COLO829 (cell line): ENCODE data around the gene SEPTIN1.

ENCODE experiments used
- DNase-seq: peaks from one replicate; pipeline ENCODE4 v3.0.0; 2012; ENCODE audit warnings: low spot score

Gene SEPTIN1, protein sequence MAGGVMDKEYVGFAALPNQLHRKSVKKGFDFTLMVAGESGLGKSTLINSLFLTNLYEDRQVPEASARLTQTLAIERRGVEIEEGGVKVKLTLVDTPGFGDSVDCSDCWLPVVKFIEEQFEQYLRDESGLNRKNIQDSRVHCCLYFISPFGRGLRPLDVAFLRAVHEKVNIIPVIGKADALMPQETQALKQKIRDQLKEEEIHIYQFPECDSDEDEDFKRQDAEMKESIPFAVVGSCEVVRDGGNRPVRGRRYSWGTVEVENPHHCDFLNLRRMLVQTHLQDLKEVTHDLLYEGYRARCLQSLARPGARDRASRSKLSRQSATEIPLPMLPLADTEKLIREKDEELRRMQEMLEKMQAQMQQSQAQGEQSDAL

DNA sequence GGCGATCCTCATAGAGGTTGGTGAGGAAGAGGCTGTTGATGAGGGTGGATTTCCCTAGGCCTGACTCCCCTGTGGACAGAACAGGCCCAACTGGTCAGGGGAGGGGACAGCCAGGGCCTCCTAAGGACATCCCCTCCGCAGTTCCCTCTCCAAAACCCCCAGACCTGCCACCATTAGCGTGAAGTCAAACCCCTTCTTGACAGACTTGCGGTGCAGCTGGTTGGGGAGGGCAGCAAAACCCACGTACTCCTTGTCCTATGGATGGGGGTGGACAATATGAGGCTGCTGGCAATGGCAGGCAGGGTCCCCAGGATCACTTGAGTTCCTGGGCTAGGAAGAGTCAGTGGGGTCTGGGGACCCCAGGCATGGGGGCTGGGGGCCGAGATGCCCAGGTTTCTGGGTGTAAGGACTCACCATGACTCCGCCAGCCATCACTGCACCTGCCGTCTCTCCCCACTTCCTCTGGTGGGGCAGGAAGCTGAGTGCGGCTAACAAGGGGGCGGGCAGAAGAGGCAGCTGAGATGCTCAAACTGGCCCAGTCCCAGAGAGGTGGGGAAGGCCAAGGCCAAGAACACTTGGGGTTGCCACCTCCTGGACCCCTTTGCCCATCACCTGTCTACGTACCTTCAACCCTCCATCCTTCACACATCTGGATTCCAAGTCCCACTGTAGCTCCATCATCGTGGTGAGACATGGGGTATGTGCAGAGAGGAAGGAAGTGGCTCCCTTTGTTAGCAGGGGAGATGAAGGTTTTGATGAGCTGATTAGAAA is at the start of gene SEPTIN1:
Gene SEPTIN1, minus strand, starts transcription at position 451 of the 771 bp plus-strand sequence. Its CDS starts 19 bp downstream, at position 432.
- DNase-seq, result no peak

DNA sequence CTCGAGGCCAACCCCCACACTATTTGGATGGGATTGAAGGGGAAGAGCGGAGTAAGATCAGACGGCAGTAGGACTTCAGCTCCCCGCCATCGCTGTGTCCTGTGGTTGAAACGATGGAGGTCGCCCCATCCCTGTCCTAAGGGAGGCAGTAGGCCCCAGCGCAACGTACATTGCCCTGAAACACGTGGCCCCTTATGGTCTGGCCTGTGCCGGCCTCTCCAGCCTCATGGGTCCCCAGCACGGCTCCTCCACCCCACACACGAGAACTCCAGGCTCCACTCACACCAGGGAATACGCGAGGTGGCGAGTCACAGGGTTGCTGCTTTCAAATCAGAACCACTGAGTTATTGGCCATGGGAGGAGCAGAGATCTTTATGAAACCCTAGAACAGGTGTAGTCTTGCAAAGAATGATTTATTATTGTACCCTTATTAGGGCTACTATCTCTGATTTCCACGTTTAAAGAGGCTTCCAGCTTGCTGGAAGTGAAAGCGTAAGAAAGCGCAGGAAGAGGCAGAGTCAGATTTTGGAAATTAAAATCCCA is 48.1 kb upstream of the SEPTIN1 start:
- no peak for DNase-seq

DNA sequence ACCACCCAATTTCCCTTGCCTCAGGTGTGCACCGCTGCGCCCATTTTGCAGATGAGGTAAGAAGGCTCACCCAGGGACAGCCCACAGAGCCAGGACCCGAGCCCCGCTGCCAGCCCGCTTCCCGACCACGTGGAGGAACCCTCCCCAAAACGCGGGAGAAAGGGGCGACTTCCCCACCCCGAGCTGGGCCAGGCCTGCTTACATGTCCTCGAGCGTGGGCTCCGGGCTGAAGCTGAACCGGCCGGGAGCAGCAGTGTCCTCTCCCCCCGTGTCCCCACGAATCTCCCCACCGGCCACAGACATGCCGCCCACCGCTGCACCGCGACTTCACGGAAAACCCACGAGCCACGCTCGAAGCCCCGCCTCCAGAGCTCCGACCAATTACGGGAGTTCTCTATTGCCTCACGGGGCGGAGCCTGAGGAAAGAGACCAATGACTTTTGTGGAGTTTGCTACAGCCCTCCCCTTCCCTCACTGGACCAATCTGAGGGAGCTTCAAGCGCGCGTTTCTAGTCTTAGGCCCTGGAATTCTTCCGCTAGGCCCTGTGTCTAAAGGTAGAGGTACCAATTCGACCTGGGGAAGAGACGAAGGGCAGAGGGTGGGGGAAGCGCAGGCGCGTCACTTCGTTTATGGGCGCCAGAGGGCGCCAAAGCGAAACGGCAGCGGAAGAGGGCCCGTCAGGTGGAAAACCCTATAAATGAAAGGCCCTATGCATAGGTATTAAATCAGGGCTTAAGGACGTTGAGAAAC is 47.5 kb upstream of the SEPTIN1 start, which contains the start of gene DCTPP1:
Gene DCTPP1, minus strand, starts transcription at position 353 of the 750 bp plus-strand sequence. Its CDS starts 50 bp downstream, at position 303.
- peak; percentile 95 for DNase-seq

DNA sequence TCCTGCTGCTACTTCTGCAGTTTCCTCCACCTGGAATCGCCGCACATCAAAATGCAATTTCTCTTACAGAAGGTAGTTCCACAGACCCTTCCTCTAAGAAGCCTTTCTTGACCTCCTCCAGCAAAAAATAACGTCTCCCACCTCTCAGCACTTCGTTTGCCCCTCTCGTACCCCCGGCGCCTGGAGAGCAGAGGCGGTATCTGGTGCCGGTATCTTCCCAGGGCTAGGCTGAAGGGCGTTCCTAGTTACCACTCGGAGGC is 47.0 kb upstream of the SEPTIN1 start:
- no peak for DNase-seq

DNA sequence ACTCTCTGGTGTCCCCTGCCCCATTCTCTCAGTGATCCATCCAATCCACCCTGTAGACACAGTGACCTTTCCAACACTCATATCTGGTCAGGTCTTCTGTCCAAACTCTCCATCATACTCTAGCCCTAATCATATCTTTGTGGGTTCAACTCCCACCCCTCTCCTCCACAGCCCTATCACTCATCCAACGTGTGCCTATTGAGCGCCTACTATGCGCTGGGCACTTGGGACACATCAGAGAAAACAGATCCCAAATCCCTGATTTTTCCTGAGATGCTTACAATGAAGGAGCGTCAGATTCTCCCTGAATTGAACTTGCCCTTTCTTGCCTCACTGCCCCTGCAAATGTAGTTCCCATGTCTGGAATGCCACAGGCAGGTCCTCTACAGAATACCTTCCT is 45.7 kb upstream of the SEPTIN1 start:
- no peak for DNase-seq

DNA sequence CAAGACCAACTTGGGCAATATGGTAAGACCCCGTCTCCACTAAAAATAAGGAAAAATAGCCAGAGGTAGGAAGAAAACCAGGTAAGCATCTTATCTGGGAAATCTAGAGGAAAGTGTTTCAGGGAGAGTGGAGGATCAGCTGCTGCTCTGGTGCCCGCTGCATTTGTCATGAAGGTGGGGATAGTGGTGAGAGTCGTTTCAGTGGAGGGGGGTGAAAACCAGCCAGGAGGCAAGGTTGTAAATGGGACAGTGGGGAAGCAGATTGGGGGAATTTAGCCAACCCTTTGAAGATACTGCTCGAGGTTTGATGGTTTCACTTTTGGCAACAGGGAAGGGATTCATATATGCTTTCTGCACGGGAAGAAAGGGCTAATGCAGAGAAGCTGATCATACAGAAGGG is 38.6 kb upstream of the SEPTIN1 start:
- no peak for DNase-seq

DNA sequence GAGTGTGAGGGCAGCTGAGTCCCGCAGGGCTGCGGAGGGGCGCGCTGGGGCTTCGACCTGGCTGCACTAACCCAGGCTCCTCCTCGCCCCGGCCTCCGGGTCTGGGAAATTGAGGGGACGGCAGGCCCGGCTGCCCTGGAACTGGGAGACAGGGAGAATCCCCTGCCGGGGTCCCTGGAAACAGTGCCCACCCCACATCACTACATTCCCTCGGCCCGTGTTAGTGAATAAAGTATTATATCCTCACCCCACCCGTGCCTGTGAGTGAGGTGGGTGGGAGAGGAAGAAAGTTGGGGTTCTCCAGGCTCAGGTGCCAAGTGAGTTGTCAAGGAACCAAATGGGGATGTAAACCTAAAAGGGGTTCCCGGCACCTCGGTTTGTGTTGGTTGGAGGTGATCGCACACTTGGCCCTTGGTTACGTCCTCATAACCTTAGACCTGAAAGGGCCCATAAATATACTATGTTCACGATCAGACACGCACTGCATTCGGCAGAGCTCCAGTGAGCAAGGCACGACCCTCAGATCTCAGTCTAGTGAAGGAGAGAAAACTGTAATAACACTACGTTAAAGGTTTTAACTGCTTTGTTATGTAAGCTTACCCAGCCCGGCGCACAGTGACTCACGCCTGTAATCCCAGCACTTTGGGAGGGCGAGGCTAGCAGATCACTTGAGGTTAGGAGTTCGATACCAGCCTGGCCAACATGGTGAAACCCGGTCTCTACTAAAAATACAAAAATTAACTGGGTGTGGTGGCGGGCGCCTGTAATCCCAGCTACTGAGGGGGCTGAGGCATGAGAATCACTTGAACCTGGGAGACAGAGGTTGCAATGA is 36.2 kb upstream of the SEPTIN1 start:
- no peak for DNase-seq

DNA sequence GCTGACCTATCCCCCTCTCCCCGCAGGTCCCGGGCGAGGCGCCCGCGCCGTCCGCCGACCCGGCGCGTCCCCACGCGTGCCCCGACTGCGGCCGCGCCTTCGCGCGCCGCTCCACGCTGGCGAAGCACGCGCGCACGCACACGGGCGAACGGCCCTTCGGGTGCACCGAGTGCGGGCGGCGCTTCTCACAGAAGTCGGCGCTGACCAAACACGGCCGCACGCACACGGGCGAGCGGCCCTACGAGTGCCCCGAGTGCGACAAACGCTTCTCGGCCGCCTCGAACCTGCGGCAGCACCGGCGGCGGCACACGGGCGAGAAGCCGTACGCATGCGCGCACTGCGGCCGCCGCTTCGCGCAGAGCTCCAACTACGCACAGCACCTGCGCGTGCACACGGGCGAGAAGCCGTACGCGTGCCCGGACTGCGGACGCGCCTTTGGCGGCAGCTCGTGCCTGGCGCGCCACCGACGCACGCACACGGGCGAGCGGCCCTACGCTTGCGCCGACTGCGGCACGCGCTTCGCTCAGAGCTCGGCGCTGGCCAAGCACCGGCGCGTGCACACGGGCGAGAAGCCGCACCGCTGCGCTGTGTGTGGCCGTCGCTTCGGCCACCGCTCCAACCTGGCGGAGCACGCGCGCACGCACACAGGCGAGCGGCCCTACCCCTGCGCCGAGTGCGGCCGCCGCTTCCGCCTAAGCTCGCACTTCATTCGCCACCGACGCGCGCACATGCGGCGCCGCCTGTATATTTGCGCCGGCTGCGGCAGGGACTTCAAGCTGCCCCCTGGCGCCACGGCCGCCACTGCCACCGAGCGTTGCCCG is 35.4 kb upstream of the SEPTIN1 start:
- DNase-seq, result peak; percentile 76

DNA sequence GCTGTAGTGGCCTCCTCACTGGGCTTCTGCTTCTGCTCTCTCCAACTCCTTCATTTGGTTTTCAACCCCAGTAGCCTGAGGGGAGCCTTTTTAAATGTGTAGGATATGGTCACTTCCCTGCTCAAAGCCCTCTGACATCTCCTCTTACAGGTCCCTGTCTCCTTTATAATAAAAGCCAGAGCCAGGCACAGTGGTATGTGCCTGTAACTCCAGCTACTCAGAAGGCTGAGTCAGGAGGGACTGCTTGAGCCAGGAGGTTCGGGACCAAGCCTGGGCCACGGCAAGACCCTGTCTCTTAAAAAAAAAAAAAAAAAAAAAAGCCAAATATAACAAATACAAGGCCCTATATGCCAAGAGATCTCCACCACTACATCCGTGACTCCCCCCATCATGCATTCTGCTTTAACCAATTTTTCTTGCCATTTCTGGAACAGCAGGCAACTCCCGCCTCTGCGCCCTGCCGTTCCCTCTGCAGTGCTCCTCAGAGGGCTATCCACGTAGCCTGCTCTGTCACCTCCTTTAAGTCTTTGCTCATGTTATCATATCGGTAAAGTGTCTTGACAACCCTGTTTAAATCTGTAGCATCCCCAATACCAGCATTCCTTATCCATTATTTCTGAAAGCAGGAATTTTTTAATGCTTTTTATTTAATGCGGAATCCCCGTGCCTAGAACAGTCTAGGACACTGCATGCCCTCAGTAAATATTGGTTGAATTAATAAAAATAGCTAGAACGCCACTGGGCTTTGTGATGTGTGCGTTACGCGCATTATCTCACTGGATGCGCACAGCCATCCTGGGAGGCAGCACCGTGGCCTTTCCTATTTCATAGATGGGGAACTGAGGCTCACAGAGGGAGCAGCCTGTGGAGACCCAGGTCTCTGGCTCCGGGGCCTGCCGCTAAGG is 34.5 kb upstream of the SEPTIN1 start:
- no peak for DNase-seq

DNA sequence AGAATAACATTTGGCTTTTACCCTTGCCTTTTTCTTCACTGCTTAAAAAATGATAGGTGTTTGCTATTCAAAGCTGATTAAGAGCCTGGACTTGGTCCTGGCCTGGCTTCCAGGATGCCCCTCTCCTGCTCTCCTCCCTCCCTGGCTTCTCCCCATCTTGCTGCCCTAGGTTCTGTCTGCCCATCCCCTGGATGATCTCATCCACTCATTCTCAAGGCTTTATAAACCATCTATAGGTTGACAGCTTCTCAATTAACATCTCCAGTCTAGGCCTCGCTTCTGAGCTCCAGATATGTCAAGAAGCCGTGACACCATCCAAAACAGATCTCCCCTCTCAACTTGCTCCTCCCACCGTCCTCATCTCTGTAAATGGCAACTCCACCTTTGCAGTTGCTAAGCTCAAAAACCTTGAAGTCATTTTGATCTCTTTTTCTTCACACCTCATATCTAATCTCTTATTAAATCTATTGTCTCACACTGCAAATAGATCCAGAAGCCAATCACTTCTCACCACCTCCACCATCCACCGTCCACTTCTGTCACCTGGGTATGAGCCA is 33.8 kb upstream of the SEPTIN1 start:
- no peak for DNase-seq

DNA sequence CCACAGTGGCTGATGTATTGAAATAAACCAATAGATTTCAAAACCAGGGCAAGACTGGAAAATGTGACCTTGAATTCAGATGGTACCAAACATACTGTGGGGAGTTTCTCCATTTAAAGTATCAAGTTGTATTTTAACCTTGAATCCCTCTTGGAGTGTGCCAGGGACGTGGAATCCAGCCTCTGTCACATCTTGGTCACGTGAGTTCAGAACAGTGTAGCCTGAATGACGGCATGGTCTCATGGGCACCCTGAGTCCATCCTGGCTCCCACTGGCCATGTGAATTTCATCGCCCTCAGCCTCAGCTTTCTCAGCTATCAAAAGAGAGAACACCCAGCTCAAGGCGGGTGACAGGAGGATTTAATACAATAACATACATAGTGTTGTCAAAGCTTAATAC is 31.8 kb upstream of the SEPTIN1 start:
- no peak for DNase-seq

DNA sequence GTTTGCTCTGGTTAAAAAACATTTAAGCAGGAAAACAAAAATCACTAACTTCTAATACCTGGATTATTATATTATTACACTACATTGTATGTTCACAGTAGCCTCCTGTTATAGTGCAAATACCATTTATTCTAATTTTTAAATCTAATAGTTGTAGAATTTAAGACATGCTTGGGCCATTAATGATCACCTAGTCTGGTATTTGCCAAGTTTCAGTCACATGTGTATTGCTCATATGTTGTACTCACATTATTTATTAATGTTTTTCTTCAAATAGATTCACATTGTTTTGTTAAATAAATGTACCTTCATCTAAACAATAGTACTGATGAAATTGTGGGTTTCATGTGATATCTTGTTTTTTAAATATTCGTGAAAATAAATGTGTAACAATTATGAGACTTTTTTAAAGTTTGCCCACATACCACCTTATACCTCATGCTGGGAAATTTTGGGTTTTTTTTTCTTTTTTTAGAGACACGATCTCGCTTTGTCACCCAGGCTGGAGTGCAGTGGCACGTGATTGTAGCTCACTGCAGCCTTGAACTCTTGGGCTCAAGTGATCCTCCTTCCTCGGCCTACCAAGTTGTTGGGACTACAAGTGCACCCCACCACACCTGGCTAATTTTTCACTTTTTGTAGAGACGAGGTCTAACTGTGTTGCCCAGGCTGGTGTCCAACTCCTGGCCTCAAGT is 30.9 kb upstream of the SEPTIN1 start:
- no peak for DNase-seq

DNA sequence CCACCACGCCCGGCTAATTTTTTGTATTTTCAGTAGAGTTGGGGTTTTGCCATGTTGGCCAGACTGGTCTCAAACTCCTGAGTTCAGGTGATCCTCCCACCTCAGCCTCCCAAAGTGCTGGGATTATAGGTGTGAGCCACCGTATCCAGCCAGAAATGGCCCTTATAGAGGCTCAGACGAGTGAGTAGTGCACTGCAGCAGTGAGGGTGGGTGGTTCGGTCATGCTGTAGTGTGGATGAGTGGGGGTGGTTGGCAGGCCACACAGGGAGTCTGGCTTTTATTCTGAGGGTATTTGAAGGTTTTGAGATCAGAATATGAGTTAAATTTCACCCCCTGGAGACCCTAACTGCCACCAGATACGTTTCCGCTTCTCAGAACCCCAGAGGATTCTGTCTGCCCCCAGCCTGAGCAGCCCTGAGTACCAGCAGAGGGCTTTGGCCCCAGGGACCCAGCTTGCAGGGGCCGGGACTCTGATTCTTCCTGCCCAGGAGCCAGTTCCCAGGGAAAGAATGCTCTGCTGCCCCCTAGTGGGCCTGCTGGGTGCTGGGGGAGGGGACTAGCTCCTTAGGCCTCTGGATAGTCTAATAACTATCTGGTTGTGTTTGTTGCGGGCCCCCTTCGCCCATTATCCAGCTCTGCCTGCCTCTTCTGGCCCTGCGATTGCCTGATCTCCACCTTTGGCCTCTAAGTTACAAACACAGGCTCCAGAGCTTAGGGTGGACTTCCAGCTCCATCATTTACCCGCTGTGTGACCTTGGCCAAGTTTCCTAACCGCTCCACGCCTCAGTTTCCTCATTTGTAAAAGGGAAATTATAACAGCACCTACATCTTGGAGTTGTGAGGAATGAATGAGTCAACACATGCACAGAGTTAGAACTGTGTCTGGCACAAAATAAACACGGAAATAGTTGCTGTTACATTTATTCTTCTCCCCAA is 27.0 kb upstream of the SEPTIN1 start:
- peak; percentile 69 for DNase-seq

DNA sequence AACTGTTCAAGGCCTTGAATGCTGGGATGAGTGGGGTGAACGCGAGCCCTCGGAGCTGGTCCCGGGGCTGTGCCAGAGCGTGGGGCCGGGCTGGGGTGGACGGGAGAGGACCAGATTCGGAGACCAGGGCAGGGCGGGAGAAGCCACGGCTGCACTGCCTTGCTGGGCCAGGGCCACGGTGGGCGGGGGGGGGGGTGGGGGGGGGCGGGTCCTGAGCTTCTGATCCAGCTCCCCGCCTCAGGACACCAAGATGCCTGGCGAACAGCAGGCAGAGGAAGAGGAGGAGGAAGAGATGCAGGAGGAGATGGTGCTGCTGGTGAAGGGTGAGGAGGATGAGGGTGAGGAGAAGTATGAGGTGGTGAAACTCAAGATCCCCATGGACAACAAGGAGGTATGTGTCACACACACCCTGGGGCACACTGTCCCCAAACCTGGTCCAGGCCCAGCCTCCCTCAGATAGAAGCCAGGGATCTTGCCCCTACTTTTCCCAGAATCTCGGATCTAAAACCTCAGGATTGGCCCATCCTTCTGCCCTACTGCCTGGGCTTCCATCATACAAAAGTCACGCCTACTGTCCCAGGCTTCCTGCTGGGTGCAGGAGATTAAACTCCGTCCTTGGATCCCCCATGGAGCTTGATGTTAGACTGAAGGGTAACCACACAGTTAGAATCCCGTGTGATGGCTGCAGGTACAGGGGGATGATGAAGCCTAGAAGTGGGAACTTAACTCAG is 25.6 kb upstream of the SEPTIN1 start:
- DNase-seq, result no peak

DNA sequence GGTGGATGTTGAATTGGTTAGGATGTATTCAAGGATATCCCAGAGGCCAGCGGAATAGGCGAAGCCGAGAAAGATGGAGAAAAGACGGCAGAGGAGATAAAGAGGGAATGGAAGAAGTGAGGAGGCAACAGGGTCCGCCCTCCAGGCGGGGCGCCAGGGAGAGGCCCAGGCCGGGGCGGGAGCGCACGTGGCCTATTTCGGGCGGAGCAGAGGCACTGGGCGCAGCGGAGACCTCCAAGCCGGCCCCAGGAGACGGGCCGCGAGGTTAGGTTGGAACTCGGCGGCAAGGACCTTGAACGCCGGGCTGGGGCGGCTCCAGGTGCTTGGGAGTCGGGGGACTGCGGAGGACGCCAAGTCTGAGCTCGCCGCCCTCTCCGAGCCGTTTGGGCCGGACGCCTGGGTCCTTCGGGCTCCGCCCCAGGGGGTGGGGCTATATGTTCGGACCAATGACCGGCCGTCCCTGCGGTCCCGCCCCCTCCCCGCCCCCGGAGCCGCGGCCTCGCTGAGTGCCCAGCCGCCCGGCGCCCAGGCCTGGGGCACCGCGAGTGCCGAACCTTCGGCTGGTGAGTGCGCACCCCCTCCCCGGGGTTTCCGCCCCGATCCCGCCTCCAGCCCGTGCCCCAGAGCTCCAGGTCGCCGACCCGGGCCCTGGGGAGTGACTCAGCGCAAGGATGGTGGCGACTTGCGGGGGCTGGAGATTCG is 24.9 kb upstream of the SEPTIN1 start, which contains the start of gene ZNF771:
Gene ZNF771, plus strand, starts transcription at position 505 of the 702 bp plus-strand sequence. CDS start 448 bp downstream, outside the sequence.
- peak; percentile 77 for DNase-seq

DNA sequence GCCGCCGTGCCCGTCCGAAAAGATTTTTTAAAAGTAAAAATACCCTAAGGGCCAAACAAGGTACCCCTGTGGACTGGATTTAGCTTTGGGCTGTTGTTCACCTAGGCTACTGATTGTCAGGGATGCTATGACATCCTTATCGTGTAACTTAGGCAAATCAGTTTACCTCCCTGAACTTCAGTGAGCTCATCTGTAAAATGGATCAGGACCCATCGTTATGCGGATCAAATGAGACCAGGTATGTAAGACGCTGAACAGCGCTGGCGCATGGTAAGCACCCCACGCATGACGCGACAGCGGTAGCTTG is 24.4 kb upstream of the SEPTIN1 start:
- DNase-seq, result no peak
